Thyroid gland (tissue), 4 donors: Measurements from ENCODE around the gene ST3GAL2. TPM values are rescaled to one million over a fixed set of nuclear protein-coding genes. Genes with fewer than 3 reads are reported as not detected.
A peak's percentile ranks its signal among the peaks of the same experiment; 100 is the strongest.
"Not testable (repeated sequence)": the region's sequence is repeated elsewhere in the genome, so short reads cannot be mapped to it uniquely, and the experiment has no call there.

Experiments
- DNase-seq, 2 donors: peaks; one replicate each; pipeline ENCODE4 v3.0.0-alpha.2; 2019
- H3K27ac ChIP-seq, 3 donors: fragments of 200-600 bp; sonication (generic); 1 replicate in 2 of 3; 2 replicates in 1 of 3; pipeline ENCODE4 v1.5.1; 2016 to 2019; ENCODE audit warnings: mild to moderate bottlenecking in 1 of 3, moderate library complexity in 1 of 3
- H3K27me3 ChIP-seq: fragments of 200-600 bp; sonication (generic); one replicate; pipeline ENCODE4 v1.5.1; 2019
- H3K36me3 ChIP-seq, 2 donors: fragments of 200-600 bp; sonication (generic); one replicate each; pipeline ENCODE4 v1.5.1; 2016 to 2019
- H3K4me1 ChIP-seq, 2 donors: fragments of 200-600 bp; sonication (generic); one replicate each; pipeline ENCODE4 v1.5.1; 2017 to 2019
- H3K4me3 ChIP-seq, 3 donors: fragments of 200-600 bp; sonication (generic); replicated peaks in 1 of 3; 1 replicate in 2 of 3; 2 replicates in 1 of 3; pipeline ENCODE4 v1.5.1; 2016; ENCODE audit warnings: mild to moderate bottlenecking in 1 of 3
- H3K9me3 ChIP-seq: fragments of 200-600 bp; sonication (generic); one replicate; pipeline ENCODE4 v1.5.1; 2017
- CTCF ChIP-seq, 6 experiments: fragments of 200-600 bp in 3 of 6; fragments of 450-650 bp in 3 of 6; sonication (generic) in 3 of 6; IDR thresholded peaks; one replicate each; pipeline ENCODE4 v1.5.1; 2016 to 2019; ENCODE audit warnings: antibody characterized with exemption in 6 of 6, mild to moderate bottlenecking in 2 of 6, inconsistent platforms in 1 of 6, moderate library complexity in 1 of 6
- POLR2A ChIP-seq, 2 donors: fragments of 450-650 bp; IDR thresholded peaks; one replicate each; pipeline ENCODE4 v1.6.1; 2017; ENCODE audit warnings: antibody characterized with exemption in 2 of 2, mild to moderate bottlenecking in 2 of 2, moderate library complexity in 1 of 2
- WGBS, 2 donors: methylation state at CpG; one replicate each; pipeline ENCODE4 v1.1.5; 2017; 5-methylcytosine and 5-hydroxymethylcytosine counted together
- intact Hi-C: fragments of 100-400 bp; cut with DNase I; formaldehyde crosslinking; loops from one replicate; pipeline ENCODE4 v1.15.1; 2023
- total RNA-seq, 4 donors: library from RNA; depleted of rRNA; stranded (reverse); fragments of >200 nt; gene quantifications; one replicate each; pipeline ENCODE4 v1.2.3, GENCODE V29; 2016

Gene ST3GAL2
- total RNA-seq, 4 donors from 2014 or later, result 11.2 to 17.4 (median 11.8) TPM

GRCh38 chr16:70418274-70418992, 20.5 kb downstream of the ST3GAL2 start:
- H3K4me1 ChIP-seq, result peaks cover 5 to 21% of the 10 kb centered on the region in 2 donors
- H3K27me3 ChIP-seq, result no peaks in the 10 kb centered on the region
- TF ChIP-seq CTCF (IDR thresholded peaks at IDR 0.05), result no peak
- TF ChIP-seq POLR2A (IDR thresholded peaks at IDR 0.05), result no peak
- H3K4me3 ChIP-seq, result no peak overlapping the region
- WGBS, 2 donors, result 79% methylated on average over 7 to 13 of the region's 13 CpGs
- no peak overlapping the region for H3K27ac ChIP-seq
- no peak for DNase-seq
- intact Hi-C loops, result no loop called here
- H3K36me3 ChIP-seq, result no peaks in the 10 kb centered on the region
- no peaks in the 10 kb centered on the region for H3K9me3 ChIP-seq

DNA sequence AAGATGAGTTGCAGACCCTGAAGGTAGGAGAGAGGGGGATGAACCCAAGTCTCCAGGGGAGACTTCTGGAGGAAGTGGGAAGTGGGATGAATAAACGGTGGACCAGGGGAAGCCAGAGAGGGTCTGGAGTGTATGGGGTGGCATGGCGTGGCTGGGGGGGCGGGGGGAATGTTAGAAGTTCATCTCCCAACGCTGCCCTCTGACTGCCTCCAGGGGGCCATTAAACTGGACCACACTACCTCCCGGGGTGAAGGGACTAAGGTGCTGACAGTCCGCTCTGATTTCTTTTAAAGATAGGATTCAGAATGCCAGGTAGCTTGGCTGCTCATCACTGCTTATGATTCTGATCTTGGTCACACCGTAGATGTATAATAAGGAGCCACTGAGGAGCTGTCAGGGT, 21.2 kb downstream of the ST3GAL2 start:
- Histone ChIP-seq H3K36me3 (no peaks in the 10 kb centered on the region), H3K4me3 (no peak overlapping the region), H3K27me3 (no peaks in the 10 kb centered on the region), H3K9me3 (no peaks in the 10 kb centered on the region), H3K4me1 (peaks cover 5 to 21% of the 10 kb centered on the region in 2 donors), H3K27ac (no peak overlapping the region)
- DNase-seq, result no peak
- 73% methylated on average over 7 of the region's 7 CpGs for WGBS, 2 donors
- intact Hi-C loops, result no loop called here
- TF ChIP-seq POLR2A (IDR thresholded peaks at IDR 0.05) (no peak), CTCF (IDR thresholded peaks at IDR 0.05) (no peak)

- H3K36me3 ChIP-seq, result no peaks in the 10 kb centered on the region
- TF ChIP-seq POLR2A (IDR thresholded peaks at IDR 0.05) (no peak), CTCF (IDR thresholded peaks at IDR 0.05) (no peak)
- H3K27ac ChIP-seq, result peak overlapping the region in 1 of 3 donors; percentile 17
- peaks cover 5 to 21% of the 10 kb centered on the region in 2 donors for H3K4me1 ChIP-seq
- 59 to 70% methylated on average over 14 to 16 of the region's 17 CpGs for WGBS, 2 donors
- intact Hi-C loops, result no loop called here
- peak; percentile 83 to 88 for DNase-seq
- no peak overlapping the region for H3K4me3 ChIP-seq
- no peaks in the 10 kb centered on the region for H3K27me3 ChIP-seq
- no peaks in the 10 kb centered on the region for H3K9me3 ChIP-seq
These were observed 21.9 kb downstream of the ST3GAL2 start for GRCh38 chr16:70416748-70417616.

- DNase-seq, H3K27ac ChIP-seq, H3K27me3 ChIP-seq, H3K9me3 ChIP-seq, H3K36me3 ChIP-seq, H3K4me3 ChIP-seq, intact Hi-C loops: not testable (repeated sequence)
- peaks cover 5 to 22% of the 10 kb centered on the region in 2 donors for H3K4me1 ChIP-seq
- WGBS, 2 donors, result 96 to 98% methylated on average over 5 of the region's 5 CpGs
These were observed 25.3 kb downstream of the ST3GAL2 start for GRCh38 chr16:70413572-70413971.

- WGBS, 2 donors, result 83 to 84% methylated on average over 8 of the region's 8 CpGs
- intact Hi-C loops, result no loop called here
These were observed 26.5 kb downstream of the ST3GAL2 start for GRCh38 chr16:70412385-70412784.

More at GRCh38 chr16:70412385-70412784, 26.5 kb downstream of the ST3GAL2 start:
- no peak overlapping the region for H3K27ac ChIP-seq
- DNase-seq, result no peak
- H3K36me3 ChIP-seq, result no peaks in the 10 kb centered on the region
- H3K27me3 ChIP-seq, result no peaks in the 10 kb centered on the region
- no peaks in the 10 kb centered on the region for H3K9me3 ChIP-seq
- H3K4me1 ChIP-seq, result peaks cover 5 to 18% of the 10 kb centered on the region in 2 donors
- TF ChIP-seq POLR2A (IDR thresholded peaks at IDR 0.05), result no peak
- no peak for TF ChIP-seq CTCF (IDR thresholded peaks at IDR 0.05)
- no peak overlapping the region for H3K4me3 ChIP-seq
